IMR-90 (cell line): Measurements from ENCODE around the gene MYO5A.

Experiments used
- POLR2A ChIP-seq: IDR thresholded peaks from 2 replicates; pipeline ENCODE4 v1.6.1; 2012; ENCODE audit warnings: mild to moderate bottlenecking, low read depth, low read length
- TF ChIP-seq, protein P1 (sequence below): conservative IDR thresholded peaks from 2 replicates; pipeline ENCODE4 v1.5.1; 2012; ENCODE audit warnings: mild to moderate bottlenecking, low read depth, low read length, improper control_type of control experiment

DNA sequence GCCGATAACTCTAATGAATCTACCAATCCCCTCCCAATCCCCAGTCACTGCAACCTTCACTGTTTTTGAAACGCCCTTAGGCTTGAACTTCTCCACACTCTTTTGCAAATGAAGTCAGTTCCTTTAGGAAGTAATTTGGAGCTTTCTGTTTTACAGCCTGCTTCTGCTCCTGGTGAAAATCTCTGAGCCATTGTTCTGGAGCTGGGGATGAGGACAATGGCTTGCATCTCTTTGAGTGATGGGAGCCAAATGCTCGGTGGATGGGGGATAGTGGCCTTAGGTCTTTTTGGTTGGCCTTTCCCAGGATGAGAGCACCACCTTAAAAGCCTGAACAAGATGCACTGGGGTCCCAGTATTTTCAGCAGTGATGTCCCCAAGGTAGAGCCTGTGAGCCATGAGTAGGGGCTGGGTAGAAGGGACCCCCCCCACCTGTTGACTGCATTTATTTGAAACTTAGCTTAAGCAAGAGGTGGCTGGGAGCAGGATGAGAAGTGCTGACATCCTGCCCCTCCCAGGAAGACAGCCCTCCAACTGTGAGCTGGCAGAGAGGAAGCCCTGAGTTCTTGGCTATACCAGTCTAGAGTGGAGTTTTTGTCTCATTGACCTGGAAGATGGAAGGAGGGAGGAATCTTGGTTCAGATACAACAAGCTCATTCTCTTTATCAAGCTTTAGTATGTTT is 225.4 kb downstream of the MYO5A start:
- TF ChIP-seq POLR2A: no peak
- TF ChIP-seq, protein P1, sequence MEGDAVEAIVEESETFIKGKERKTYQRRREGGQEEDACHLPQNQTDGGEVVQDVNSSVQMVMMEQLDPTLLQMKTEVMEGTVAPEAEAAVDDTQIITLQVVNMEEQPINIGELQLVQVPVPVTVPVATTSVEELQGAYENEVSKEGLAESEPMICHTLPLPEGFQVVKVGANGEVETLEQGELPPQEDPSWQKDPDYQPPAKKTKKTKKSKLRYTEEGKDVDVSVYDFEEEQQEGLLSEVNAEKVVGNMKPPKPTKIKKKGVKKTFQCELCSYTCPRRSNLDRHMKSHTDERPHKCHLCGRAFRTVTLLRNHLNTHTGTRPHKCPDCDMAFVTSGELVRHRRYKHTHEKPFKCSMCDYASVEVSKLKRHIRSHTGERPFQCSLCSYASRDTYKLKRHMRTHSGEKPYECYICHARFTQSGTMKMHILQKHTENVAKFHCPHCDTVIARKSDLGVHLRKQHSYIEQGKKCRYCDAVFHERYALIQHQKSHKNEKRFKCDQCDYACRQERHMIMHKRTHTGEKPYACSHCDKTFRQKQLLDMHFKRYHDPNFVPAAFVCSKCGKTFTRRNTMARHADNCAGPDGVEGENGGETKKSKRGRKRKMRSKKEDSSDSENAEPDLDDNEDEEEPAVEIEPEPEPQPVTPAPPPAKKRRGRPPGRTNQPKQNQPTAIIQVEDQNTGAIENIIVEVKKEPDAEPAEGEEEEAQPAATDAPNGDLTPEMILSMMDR: no peak
